Naive B cell (primary cell): ENCODE results near the gene CCDC158. TPM values are rescaled to one million over a fixed set of nuclear protein-coding genes. Genes with fewer than 3 reads are reported as not detected.
"Not testable (repeated sequence)": the region's sequence is repeated elsewhere in the genome, so short reads cannot be mapped to it uniquely, and the experiment has no call there.

ENCODE experiments used
- ATAC-seq, 2 donors: fragments of 150-1000 bp; cut with Tn5 transposase; 2 replicates each; pipeline ENCODE4 v1.10.0; 2021; ENCODE audit warnings: low read depth in 2 of 2, mild to moderate bottlenecking in 2 of 2, moderate library complexity in 2 of 2
- DNase-seq: peaks from one replicate; pipeline ENCODE4 v3.0.0; 2022
- H3K27ac Mint-ChIP-seq, 6 donors: one replicate each; pipeline ENCODE4 v1.8.0; 2020 to 2022; ENCODE audit warnings: mild to moderate bottlenecking in 6 of 6, mixed read lengths in 6 of 6, moderate library complexity in 5 of 6, inconsistent platforms in 2 of 6
- H3K27me3 Mint-ChIP-seq, 3 donors: one replicate each; pipeline ENCODE4 v1.8.0; 2021 to 2022; ENCODE audit warnings: mixed read lengths in 3 of 3, mild to moderate bottlenecking in 1 of 3
- H3K36me3 Mint-ChIP-seq, 2 donors: one replicate each; pipeline ENCODE4 v1.8.0; 2020 to 2022; ENCODE audit warnings: mixed read lengths in 2 of 2, inconsistent platforms in 1 of 2, mild to moderate bottlenecking in 1 of 2
- H3K4me1 Mint-ChIP-seq, 3 donors: one replicate each; pipeline ENCODE4 v1.8.0; 2020 to 2022; ENCODE audit warnings: mixed read lengths in 3 of 3, inconsistent platforms in 1 of 3, mild to moderate bottlenecking in 1 of 3, moderate library complexity in 1 of 3
- H3K4me3 Mint-ChIP-seq, 8 donors: one replicate each; pipeline ENCODE4 v1.8.0; 2020 to 2022; ENCODE audit warnings: mild to moderate bottlenecking in 8 of 8, mixed read lengths in 8 of 8, moderate library complexity in 8 of 8, inconsistent platforms in 2 of 8
- H3K9me3 Mint-ChIP-seq, 7 donors: one replicate each; pipeline ENCODE4 v1.8.0; 2020 to 2022; ENCODE audit warnings: mixed read lengths in 7 of 7, mild to moderate bottlenecking in 5 of 7, inconsistent platforms in 2 of 7, moderate library complexity in 1 of 7
- polyA plus RNA-seq, 6 donors: library from polyadenylated mRNA; unstranded; fragments of 300-500 nt; fragmentation: Illumina TruSeq; gene quantifications; one replicate each; pipeline ENCODE4 v1.2.3, GENCODE V29; 2021; ENCODE audit warnings: low read depth in 6 of 6

The CCDC158 gene
- polyA plus RNA-seq, 6 donors from 2014 or later = not detected

GRCh38 chr4:76296286-76296820, 124.6 kb downstream of the CCDC158 start:
- no peak for ATAC-seq
- Mint-ChIP-seq H3K27me3 (peaks cover 13 to 20% (median 14%) of the 10 kb centered on the region in 3 donors), H3K36me3 (peaks cover 4 to 6% of the 10 kb centered on the region in 2 donors), H3K9me3 (peaks cover 10 to 35% (median 32%) of the 10 kb centered on the region in 7 donors), H3K4me1 (no peaks in the 10 kb centered on the region), H3K4me3 (no peak overlapping the region), H3K27ac (no peak overlapping the region)
- DNase-seq = no peak

DNA sequence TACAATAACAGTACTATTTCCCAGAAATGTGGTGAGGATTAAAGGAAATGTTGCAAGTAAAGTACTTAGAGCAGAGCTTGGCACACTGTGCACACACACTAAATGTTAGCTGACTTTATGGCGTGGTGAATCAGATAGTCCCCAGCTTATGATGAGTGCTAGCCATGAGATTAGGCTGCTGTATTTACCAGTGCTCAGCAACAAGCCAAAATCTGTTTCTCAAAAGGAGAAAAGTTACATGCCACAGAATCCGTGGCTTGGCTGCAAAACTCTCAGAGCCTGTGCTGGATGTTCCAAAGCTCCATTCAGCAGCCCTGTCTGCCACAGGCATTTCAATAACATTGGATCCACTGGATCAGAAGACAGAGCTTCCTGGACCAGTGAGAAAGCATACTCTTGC, 127.2 kb downstream of the CCDC158 start:
- DNase-seq (no peak), ATAC-seq (no peak)
- peaks cover 14 to 26% (median 21%) of the 10 kb centered on the region in 3 donors for H3K27me3 Mint-ChIP-seq
- H3K9me3 Mint-ChIP-seq = peaks cover 10 to 32% (median 26%) of the 10 kb centered on the region in 7 donors
- H3K4me3 Mint-ChIP-seq = no peak overlapping the region
- no peaks in the 10 kb centered on the region for H3K4me1 Mint-ChIP-seq
- H3K36me3 Mint-ChIP-seq = peaks cover 4 to 6% of the 10 kb centered on the region in 2 donors
- no peak overlapping the region for H3K27ac Mint-ChIP-seq

DNA sequence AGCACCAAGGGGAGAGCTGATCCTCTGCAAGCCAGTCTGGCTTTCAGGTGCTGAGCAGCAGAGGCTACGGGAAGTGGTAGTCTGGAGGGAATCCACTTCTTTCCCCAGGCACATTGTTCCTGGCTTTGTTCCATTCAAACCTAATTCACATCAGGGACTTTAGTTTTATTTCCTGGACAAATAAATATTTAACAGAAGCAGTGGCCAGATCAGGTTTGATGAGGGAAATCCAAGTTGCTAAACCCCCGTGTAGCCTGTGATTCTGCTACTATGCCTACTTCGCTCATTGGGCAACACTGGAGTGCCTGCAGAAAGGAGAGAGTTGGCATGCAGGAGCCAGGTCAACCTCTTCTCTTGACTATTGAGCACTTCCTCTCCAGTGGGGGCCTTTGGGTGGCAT, 128.2 kb downstream of the CCDC158 start:
- no peak overlapping the region for H3K27ac Mint-ChIP-seq
- no peaks in the 10 kb centered on the region for H3K4me1 Mint-ChIP-seq
- H3K9me3 Mint-ChIP-seq = peaks cover 6 to 22% (median 18%) of the 10 kb centered on the region in 7 donors
- no peak for DNase-seq
- H3K27me3 Mint-ChIP-seq = peaks cover 14 to 30% (median 21%) of the 10 kb centered on the region in 3 donors
- no peak overlapping the region for H3K4me3 Mint-ChIP-seq
- ATAC-seq = no peak
- H3K36me3 Mint-ChIP-seq = peaks cover 0 to 3% of the 10 kb centered on the region in 2 donors

GRCh38 chr4:76287811-76288210, 133.1 kb downstream of the CCDC158 start:
- H3K27ac Mint-ChIP-seq, H3K36me3 Mint-ChIP-seq, H3K4me1 Mint-ChIP-seq, H3K4me3 Mint-ChIP-seq, H3K9me3 Mint-ChIP-seq, DNase-seq, ATAC-seq: not testable (repeated sequence)
- peaks cover 9 to 29% (median 13%) of the 10 kb centered on the region in 3 donors for H3K27me3 Mint-ChIP-seq

DNA sequence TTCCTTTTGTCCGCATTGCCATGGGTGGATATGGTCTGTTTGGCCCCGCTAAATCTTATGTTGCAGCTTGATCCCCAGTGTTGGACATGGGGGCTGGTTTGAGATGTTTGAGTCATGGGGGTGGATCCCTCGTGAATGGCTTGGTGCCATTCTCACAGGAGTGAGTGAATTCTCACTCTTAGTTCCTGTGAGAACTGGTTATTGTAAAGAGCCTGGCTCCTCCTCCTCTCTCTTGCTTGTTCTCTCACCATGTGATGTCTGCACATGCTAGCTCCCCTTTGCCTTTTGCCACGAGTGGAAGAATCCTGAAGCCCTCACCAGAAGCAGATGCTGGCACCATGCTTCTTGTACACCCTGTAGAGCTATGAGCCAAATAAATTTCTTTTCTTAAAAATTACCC, 137.0 kb downstream of the CCDC158 start:
- Mint-ChIP-seq H3K4me1 (no peaks in the 10 kb centered on the region), H3K36me3 (no peaks in the 10 kb centered on the region), H3K4me3 (no peak overlapping the region), H3K27me3 (peaks cover 0 to 9% (median under 1%) of the 10 kb centered on the region in 3 donors), H3K9me3 (peaks cover 0 to 8% (median 5%) of the 10 kb centered on the region in 7 donors), H3K27ac (peak overlapping the region in 1 of 6 donors; percentile 67)
- DNase-seq = no peak
- ATAC-seq = no peak

DNA sequence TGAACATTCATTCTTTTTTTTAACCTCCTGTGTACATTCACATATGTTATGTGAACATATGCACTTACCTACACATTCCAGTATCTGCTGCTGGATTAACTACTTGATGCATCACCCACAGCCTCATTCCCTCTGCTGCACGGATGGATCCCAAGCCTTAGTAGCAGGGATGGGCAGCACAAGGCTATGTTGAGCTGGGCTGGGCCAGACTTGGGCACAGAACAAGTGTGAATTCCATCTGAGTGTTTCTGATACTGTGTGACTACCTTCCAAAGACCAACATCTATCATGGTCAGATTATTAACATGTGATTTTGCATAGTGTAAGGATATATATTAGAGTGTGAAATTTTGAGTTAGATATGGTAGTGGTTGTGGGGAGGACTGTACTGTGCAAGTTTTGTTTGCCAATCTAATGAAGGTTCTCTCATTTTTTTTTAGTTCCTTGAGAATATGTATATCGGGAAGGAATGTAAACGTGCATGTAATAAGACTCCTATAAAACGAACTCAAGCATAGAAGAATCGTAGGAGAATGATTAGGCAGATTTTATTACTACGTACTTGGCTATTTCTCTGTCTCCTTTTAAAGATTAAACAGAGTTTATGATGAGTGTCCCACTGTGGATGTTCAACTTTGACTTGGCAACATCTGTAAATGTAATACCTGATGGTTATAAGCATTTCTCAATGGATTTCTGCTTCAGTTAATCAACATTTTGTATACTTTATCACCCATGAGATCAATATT, 137.8 kb downstream of the CCDC158 start:
- ATAC-seq (no peak), DNase-seq (no peak)
- H3K4me3 Mint-ChIP-seq = no peak overlapping the region
- no peak overlapping the region for H3K27ac Mint-ChIP-seq
- peaks cover 0 to 8% (median 0%) of the 10 kb centered on the region in 3 donors for H3K27me3 Mint-ChIP-seq
- H3K4me1 Mint-ChIP-seq = no peaks in the 10 kb centered on the region
- H3K9me3 Mint-ChIP-seq = peaks cover 0 to 8% (median 5%) of the 10 kb centered on the region in 7 donors
- H3K36me3 Mint-ChIP-seq = no peaks in the 10 kb centered on the region

DNA sequence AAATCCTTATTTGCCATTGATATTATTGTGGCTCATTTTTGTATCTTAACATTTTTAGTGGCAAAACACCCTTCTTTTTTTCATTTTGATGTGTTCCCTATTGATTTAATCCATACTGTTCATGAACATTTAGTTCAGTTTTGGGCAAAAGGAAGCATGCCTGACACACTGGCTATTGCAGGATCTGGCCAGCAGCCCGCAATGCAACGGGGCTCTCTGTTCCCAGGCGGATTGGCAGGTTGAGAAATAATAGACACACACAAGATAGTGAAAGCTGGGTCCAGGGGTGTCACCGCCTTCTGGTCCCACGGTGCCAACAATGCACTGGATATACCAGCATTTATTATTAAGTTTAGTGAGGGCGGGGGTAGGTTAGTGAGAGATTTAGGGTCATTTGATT, 139.3 kb downstream of the CCDC158 start:
- H3K4me1 Mint-ChIP-seq, ATAC-seq, H3K4me3 Mint-ChIP-seq, H3K27ac Mint-ChIP-seq, DNase-seq, H3K27me3 Mint-ChIP-seq, H3K36me3 Mint-ChIP-seq, H3K9me3 Mint-ChIP-seq: not testable (repeated sequence)

- H3K4me1 Mint-ChIP-seq = no peaks in the 10 kb centered on the region
- H3K36me3 Mint-ChIP-seq = no peaks in the 10 kb centered on the region
- H3K9me3 Mint-ChIP-seq = peaks cover 0 to 2% (median 0%) of the 10 kb centered on the region in 7 donors
- H3K27ac Mint-ChIP-seq = no peak overlapping the region
- ATAC-seq (no peak), DNase-seq (no peak)
- H3K27me3 Mint-ChIP-seq = peaks cover 0 to 9% (median 8%) of the 10 kb centered on the region in 3 donors
- no peak overlapping the region for H3K4me3 Mint-ChIP-seq
Measured at GRCh38 chr4:76280488-76281441, 140.2 kb downstream of the CCDC158 start.

GRCh38 chr4:76279462-76279861, 141.5 kb downstream of the CCDC158 start:
- DNase-seq (no peak), ATAC-seq (no peak)
- Mint-ChIP-seq H3K9me3 (no peaks in the 10 kb centered on the region), H3K27me3 (peaks cover 4 to 20% (median 18%) of the 10 kb centered on the region in 3 donors), H3K4me3 (no peak overlapping the region), H3K36me3 (no peaks in the 10 kb centered on the region), H3K27ac (no peak overlapping the region), H3K4me1 (no peaks in the 10 kb centered on the region)

GRCh38 chr4:76278583-76278982, 142.4 kb downstream of the CCDC158 start:
- DNase-seq (no peak), ATAC-seq (no peak)
- Mint-ChIP-seq H3K36me3 (no peaks in the 10 kb centered on the region), H3K4me1 (no peaks in the 10 kb centered on the region), H3K4me3 (no peak overlapping the region), H3K27me3 (peaks cover 4 to 20% (median 18%) of the 10 kb centered on the region in 3 donors), H3K27ac (no peak overlapping the region), H3K9me3 (no peaks in the 10 kb centered on the region)

DNA sequence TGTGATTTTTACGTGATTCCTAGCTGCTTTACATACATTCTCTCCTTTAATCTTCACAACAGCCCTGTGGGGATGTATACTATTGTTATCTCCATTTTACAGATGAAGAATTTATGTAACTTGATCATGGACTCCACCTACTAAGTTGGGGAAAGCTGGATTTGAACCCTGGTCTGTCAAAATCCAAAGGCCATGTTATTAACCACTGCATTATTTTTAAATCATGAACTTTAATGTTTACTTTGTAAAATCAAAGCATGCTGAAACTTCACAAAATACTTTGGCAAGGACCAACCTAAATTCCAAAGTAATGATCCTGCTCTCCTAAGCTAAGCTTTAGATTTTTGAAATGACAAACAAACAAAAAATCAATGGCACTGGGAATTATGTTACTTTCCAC, 143.3 kb downstream of the CCDC158 start:
- Mint-ChIP-seq H3K9me3 (no peaks in the 10 kb centered on the region), H3K27me3 (peaks cover 8 to 20% (median 18%) of the 10 kb centered on the region in 3 donors), H3K27ac (no peak overlapping the region)

DNA sequence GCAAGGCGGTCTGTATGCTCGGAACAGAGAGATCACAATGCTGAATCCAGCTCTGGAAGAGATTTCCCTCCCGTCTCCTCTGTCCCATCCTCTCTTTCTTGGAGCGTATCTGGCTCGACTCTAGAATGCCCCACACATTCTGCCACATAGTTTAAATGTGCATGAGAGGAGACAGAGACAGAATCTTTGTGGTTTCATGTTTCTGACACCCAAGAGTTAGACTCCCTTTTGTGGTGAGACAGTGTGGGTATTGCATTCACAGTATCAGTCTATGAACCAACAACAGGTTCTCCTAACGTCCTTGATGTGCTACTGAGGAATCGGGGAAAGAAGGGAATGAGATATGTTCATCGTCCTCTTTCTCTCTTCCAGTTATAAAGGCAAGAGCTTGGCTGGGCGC, 144.1 kb downstream of the CCDC158 start:
- Mint-ChIP-seq H3K27me3 (peaks cover 8 to 20% (median 18%) of the 10 kb centered on the region in 3 donors), H3K27ac (peak overlapping the region in 1 of 6 donors; percentile 45), H3K4me1 (no peaks in the 10 kb centered on the region), H3K36me3 (no peaks in the 10 kb centered on the region), H3K9me3 (no peaks in the 10 kb centered on the region), H3K4me3 (no peak overlapping the region)
- ATAC-seq (no peak), DNase-seq (no peak)

More for the DNA sequence above, 143.3 kb downstream of the CCDC158 start:
- H3K4me3 Mint-ChIP-seq = no peak overlapping the region
- no peaks in the 10 kb centered on the region for H3K36me3 Mint-ChIP-seq
- DNase-seq (no peak), ATAC-seq (no peak)
- H3K4me1 Mint-ChIP-seq = no peaks in the 10 kb centered on the region

DNA sequence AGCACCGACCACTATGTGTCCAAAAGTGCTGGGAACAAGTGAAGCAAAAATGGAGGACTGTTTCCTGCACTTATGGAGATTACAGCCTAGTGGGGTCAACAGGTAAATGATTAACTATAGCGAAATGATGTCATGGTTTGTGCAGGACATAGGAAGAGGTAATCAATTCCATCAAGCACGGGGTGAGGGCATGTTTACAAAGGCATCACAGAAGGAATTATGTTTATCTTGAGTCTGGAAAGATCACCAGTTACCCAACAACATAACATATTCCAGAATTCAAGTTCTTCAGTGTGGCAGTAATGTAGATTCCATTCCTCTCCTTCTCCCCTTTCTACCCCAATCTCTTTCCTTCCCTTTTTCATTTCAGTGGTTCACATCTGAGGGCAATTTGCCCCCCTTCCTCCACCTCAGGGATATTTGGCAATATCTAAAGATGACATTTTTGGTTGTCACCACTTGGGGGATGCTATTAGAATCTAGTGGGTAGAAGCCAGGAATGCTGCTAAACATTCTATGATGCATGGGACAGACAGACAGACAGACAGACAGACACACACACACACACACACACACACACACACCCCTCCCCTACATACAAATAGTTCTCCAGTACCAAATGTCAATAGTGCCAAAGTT, 145.3 kb downstream of the CCDC158 start:
- H3K36me3 Mint-ChIP-seq = no peaks in the 10 kb centered on the region
- H3K4me1 Mint-ChIP-seq = no peaks in the 10 kb centered on the region
- no peaks in the 10 kb centered on the region for H3K9me3 Mint-ChIP-seq
- no peak overlapping the region for H3K4me3 Mint-ChIP-seq
- no peak for ATAC-seq
- H3K27me3 Mint-ChIP-seq = peaks cover 8 to 27% (median 18%) of the 10 kb centered on the region in 3 donors
- H3K27ac Mint-ChIP-seq = peak overlapping the region in 1 of 6 donors; percentile 22
- no peak for DNase-seq
